K562 (cell line): ENCODE results near the gene CTNNBL1. TPM values are rescaled to one million over a fixed set of nuclear protein-coding genes. Genes with fewer than 3 reads are reported as not detected.

Experiments used
- BRD9 ChIP-seq: fragments of 450-650 bp; IDR thresholded peaks from 2 replicates; pipeline ENCODE4 v1.6.1; 2018; ENCODE audit warnings: low read depth; ENCODE audit not compliant: partially characterized antibody
- E2F3 ChIP-seq: fragments of 250-450 bp; sonication (Bioruptor Pico); IDR thresholded peaks from 2 replicates; pipeline ENCODE4 v1.4.0; 2020; ENCODE audit warnings: mild to moderate bottlenecking
- ETV1 ChIP-seq: fragments of 450-650 bp; conservative IDR thresholded peaks from 2 replicates; pipeline ENCODE4 v1.6.1; 2016; ENCODE audit warnings: missing genetic modification characterization, control low read depth, low read depth, missing compliant biosample characterization
- FIP1L1 ChIP-seq: fragments of 200-400 bp; formaldehyde crosslinking; IDR thresholded peaks from 2 replicates; pipeline ENCODE4 v1.6.1; 2018; ENCODE audit warnings: mild to moderate bottlenecking, low read depth, low read length; ENCODE audit not compliant: poor library complexity, severe bottlenecking
- KHSRP ChIP-seq: fragments of 450-650 bp; IDR thresholded peaks from 2 replicates; pipeline ENCODE4 v1.6.1; 2017
- PML ChIP-seq: IDR thresholded peaks from 2 replicates; pipeline ENCODE4 v1.6.1; 2012; ENCODE audit warnings: low read length, inconsistent platforms
- POLR2A ChIP-seq: fragments of 450-650 bp; conservative IDR thresholded peaks from 2 replicates; pipeline ENCODE4 v1.6.1; 2016
- PPARD ChIP-seq: fragments of 250-450 bp; sonication (Bioruptor Pico); IDR thresholded peaks from 2 replicates; pipeline ENCODE4 v1.8.0; 2022; ENCODE audit warnings: inconsistent platforms, mild to moderate bottlenecking, moderate library complexity
- PYGO2 ChIP-seq: fragments of 450-650 bp; IDR thresholded peaks from 2 replicates; pipeline ENCODE4 v1.6.1; 2016; ENCODE audit warnings: mild to moderate bottlenecking, missing genetic modification characterization, moderate library complexity, missing compliant biosample characterization
- RFX1 ChIP-seq: fragments of 450-650 bp; IDR thresholded peaks from 2 replicates; pipeline ENCODE4 v1.6.1; 2016; ENCODE audit warnings: mild to moderate bottlenecking, moderate library complexity
- SAFB ChIP-seq: fragments of 200-400 bp; formaldehyde crosslinking; IDR thresholded peaks from 2 replicates; pipeline ENCODE4 v1.6.1; 2017; ENCODE audit warnings: low read depth, low read length, borderline replicate concordance
- XRCC4 ChIP-seq: IDR thresholded peaks from one replicate; pipeline ENCODE4 v1.6.1; 2011; ENCODE audit not compliant: insufficient read depth, insufficient read length; ENCODE audit errors: extremely low read depth
- ZNF124 ChIP-seq: sonication (generic); formaldehyde crosslinking; IDR thresholded peaks from 2 replicates; pipeline ENCODE4 v1.8.1; 2022; ENCODE audit warnings: missing genetic modification reagents
- ZNF668 ChIP-seq: fragments of 250-450 bp; sonication (Bioruptor Pico); IDR thresholded peaks from 2 replicates; pipeline ENCODE4 v1.8.0; 2022; ENCODE audit warnings: mild to moderate bottlenecking, inconsistent platforms
- ZNF764 ChIP-seq: fragments of 250-450 bp; sonication (Bioruptor Pico); IDR thresholded peaks from 2 replicates; pipeline ENCODE4 v1.4.0; 2020; ENCODE audit warnings: low read depth, mild to moderate bottlenecking, moderate library complexity
- polyA plus RNA-seq, 8 experiments: library from polyadenylated mRNA; depleted of rRNA in 4 of 8; stranded (reverse) in 5 of 8; unstranded in 3 of 8; fragments of >200 nt; fragmentation: Nextera tagmentation in 2 of 8; fragmentation: Illumina TruSeq in 1 of 8; extraction: Ambion mirVana in 2 of 8; extraction: Trizol in 1 of 8; gene quantifications; 2 replicates each; pipeline versions ENCODE4 v1.2.1 to v1.2.3, GENCODE V29; 2011 to 2014; ENCODE audit warnings: inconsistent platforms in 1 of 8, missing spikeins in 1 of 8
- total RNA-seq, 7 experiments: library from RNA; depleted of rRNA in 6 of 7; stranded (reverse); fragments of >200 nt in 6 of 7; fragmentation: Illumina TruSeq in 2 of 7; extraction: Trizol in 2 of 7; gene quantifications; 2 replicates each; pipeline versions ENCODE4 v1.2.1 to v1.2.3, GENCODE V29; 2011 to 2021; ENCODE audit warnings: low replicate concordance in 1 of 7
- TF ChIP-seq, protein P1 (sequence below): fragments of 250-450 bp; sonication (Bioruptor Pico); IDR thresholded peaks from 2 replicates; pipeline ENCODE4 v1.5.0; 2021; ENCODE audit warnings: mild to moderate bottlenecking, moderate library complexity
- TF ChIP-seq, protein P2 (sequence below): fragments of 250-450 bp; sonication (Bioruptor Pico); IDR thresholded peaks from 2 replicates; pipeline ENCODE4 v1.4.0; 2020; ENCODE audit warnings: mild to moderate bottlenecking, moderate library complexity
- TF ChIP-seq, protein P3 (sequence below): IDR thresholded peaks from 3 replicates; pipeline ENCODE4 v1.6.1; 2011; ENCODE audit warnings: borderline replicate concordance, mild to moderate bottlenecking; ENCODE audit not compliant: insufficient read length, insufficient read depth
- TF ChIP-seq, protein P4 (sequence below): fragments of 250-450 bp; sonication (Bioruptor Pico); IDR thresholded peaks from 2 replicates; pipeline ENCODE4 v1.8.0; 2022; ENCODE audit warnings: moderate library complexity, mild to moderate bottlenecking, inconsistent platforms

Gene CTNNBL1
- total and polyA plus RNA-seq, 9 of the 15 experiments (the other 6 are each of a cell fraction or from before 2014, with no cell fraction given) = 32.4 to 85.6 (median 43.6) TPM

DNA sequence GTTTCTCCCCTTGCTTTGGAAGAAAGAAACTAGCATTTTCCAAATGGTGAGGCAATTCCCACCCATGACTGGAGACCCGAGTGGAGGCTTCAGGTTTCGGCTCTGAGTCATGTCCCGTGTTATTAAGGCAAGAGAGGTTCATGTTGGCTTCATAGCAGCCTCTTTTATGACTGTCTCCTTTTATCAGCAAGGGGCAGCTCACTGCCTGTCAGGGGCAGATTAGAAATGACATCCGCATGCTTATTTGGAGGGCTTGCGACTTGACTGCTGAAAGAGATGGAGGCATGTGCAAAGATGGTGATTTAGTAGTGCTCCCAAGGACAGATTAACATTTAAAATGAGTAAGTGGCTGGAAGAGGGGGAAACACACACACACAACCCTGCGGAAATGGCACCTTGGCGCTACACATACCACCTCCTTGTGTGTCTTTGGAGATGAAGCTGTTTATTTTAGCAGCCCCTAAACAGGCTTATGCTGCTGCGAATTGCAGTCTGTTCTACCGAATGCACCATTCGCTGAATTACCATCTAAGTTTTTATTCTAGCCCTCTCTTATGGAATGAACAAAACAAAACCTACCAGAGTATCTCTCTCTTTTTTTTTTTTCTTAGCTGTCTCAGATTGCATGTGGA is 157.0 kb downstream of the CTNNBL1 start (continued):
- TF ChIP-seq, protein P1, sequence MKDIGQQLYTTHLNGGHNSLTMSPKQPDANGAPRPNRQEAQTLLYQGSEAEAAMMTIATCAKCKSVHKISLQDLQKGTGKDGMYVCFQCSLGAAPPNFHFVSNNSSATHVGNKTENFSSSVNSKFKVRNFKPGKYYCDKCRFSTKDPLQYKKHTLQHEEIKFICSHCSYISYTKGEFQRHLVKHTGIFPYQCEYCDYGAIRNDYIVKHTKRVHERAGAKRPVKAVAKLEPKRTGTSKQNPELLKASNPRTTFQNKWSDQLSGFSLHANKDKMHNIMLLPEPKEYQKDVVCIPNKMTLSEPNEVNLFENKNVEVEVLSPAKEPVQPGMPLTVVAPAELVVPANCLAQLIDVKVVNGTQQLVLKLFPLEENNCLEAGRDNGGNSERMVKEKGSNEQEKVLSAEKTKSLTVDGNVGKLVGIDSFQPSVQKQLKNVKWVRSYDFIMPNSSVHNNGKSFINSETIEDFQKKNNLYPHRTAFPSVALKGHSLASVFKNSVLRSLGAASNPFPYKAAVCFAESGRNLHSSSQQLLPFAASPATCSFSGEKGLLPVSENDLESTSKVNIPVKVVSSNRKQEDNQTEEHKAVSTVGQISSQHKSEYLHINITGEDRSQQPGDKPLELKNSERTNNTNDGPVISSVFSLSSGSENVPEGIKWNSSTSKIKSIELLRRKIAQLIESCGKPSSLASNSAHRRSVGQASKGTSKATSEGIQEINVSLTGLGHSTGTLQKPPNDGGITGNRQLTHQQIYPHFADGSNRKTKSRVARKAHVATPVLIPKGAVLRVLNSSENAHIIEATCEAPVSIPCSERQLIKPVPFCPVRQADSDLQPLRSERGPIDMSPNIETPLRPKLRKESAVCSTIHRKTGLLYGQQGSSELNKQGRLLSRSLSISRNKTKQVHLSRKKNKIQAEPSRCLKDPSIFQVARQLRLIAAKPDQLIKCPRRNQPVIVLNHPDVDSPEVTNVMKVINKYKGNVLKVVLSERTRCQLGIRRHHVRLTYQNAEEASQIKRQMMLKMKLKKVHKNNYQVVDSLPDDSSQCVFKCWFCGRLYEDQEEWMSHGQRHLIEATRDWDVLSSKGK (CRISPR knock-in tag) = no peak
- TF ChIP-seq PML (peak; percentile 99), ZNF764 (CRISPR knock-in tag) (no peak), XRCC4 (no peak), ZNF124 (CRISPR knock-in tag) (no peak), RFX1 (no peak), PYGO2 (tag) (no peak), ETV1 (peak; percentile 73), PPARD (CRISPR knock-in tag) (no peak), POLR2A (no peak), E2F3 (CRISPR knock-in tag) (no peak), FIP1L1 (no peak), KHSRP (peak; percentile 81), SAFB (no peak), BRD9 (peak; percentile 38), ZNF668 (CRISPR knock-in tag) (no peak)
- TF ChIP-seq, protein P2, sequence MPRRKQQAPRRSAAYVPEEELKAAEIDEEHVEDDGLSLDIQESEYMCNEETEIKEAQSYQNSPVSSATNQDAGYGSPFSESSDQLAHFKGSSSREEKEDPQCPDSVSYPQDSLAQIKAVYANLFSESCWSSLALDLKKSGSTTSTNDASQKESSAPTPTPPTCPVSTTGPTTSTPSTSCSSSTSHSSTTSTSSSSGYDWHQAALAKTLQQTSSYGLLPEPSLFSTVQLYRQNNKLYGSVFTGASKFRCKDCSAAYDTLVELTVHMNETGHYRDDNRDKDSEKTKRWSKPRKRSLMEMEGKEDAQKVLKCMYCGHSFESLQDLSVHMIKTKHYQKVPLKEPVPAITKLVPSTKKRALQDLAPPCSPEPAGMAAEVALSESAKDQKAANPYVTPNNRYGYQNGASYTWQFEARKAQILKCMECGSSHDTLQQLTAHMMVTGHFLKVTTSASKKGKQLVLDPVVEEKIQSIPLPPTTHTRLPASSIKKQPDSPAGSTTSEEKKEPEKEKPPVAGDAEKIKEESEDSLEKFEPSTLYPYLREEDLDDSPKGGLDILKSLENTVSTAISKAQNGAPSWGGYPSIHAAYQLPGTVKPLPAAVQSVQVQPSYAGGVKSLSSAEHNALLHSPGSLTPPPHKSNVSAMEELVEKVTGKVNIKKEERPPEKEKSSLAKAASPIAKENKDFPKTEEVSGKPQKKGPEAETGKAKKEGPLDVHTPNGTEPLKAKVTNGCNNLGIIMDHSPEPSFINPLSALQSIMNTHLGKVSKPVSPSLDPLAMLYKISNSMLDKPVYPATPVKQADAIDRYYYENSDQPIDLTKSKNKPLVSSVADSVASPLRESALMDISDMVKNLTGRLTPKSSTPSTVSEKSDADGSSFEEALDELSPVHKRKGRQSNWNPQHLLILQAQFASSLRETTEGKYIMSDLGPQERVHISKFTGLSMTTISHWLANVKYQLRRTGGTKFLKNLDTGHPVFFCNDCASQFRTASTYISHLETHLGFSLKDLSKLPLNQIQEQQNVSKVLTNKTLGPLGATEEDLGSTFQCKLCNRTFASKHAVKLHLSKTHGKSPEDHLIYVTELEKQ (CRISPR knock-in tag) = no peak
- TF ChIP-seq, protein P3, sequence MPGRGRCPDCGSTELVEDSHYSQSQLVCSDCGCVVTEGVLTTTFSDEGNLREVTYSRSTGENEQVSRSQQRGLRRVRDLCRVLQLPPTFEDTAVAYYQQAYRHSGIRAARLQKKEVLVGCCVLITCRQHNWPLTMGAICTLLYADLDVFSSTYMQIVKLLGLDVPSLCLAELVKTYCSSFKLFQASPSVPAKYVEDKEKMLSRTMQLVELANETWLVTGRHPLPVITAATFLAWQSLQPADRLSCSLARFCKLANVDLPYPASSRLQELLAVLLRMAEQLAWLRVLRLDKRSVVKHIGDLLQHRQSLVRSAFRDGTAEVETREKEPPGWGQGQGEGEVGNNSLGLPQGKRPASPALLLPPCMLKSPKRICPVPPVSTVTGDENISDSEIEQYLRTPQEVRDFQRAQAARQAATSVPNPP = no peak
- TF ChIP-seq, protein P4, sequence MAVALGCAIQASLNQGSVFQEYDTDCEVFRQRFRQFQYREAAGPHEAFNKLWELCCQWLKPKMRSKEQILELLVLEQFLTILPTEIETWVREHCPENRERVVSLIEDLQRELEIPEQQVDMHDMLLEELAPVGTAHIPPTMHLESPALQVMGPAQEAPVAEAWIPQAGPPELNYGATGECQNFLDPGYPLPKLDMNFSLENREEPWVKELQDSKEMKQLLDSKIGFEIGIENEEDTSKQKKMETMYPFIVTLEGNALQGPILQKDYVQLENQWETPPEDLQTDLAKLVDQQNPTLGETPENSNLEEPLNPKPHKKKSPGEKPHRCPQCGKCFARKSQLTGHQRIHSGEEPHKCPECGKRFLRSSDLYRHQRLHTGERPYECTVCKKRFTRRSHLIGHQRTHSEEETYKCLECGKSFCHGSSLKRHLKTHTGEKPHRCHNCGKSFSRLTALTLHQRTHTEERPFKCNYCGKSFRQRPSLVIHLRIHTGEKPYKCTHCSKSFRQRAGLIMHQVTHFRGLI (CRISPR knock-in tag) = no peak; the same call in 1 of the 2 replicates
